Suprapubic skin (tissue), 4 donors: Measurements from ENCODE around the gene SFT2D3. TPM values are rescaled to one million over a fixed set of nuclear protein-coding genes. Genes with fewer than 3 reads are reported as not detected.
A peak's percentile ranks its signal among the peaks of the same experiment; 100 is the strongest.

Source experiments
- DNase-seq, 2 donors: peaks; one replicate each; pipeline ENCODE4 v3.0.0-alpha.2; 2019; ENCODE audit warnings: low spot score in 2 of 2
- H3K27ac ChIP-seq: fragments of 200-600 bp; sonication (generic); one replicate; pipeline ENCODE4 v1.5.1; 2019
- H3K27me3 ChIP-seq: fragments of 200-600 bp; sonication (generic); one replicate; pipeline ENCODE4 v1.5.1; 2019
- H3K36me3 ChIP-seq: fragments of 200-600 bp; sonication (generic); one replicate; pipeline ENCODE4 v1.5.1; 2019
- H3K4me1 ChIP-seq: fragments of 200-600 bp; sonication (generic); one replicate; pipeline ENCODE4 v1.5.1; 2019
- H3K4me3 ChIP-seq: fragments of 200-600 bp; sonication (generic); one replicate; pipeline ENCODE4 v1.5.1; 2019; ENCODE audit warnings: mild to moderate bottlenecking
- H3K9me3 ChIP-seq: fragments of 200-600 bp; sonication (generic); one replicate; pipeline ENCODE4 v1.5.1; 2019
- EP300 ChIP-seq: sonication (generic); formaldehyde crosslinking; IDR thresholded peaks from one replicate; pipeline ENCODE4 v1.6.1; 2017; ENCODE audit warnings: antibody characterized with exemption
- POLR2A ChIP-seq, 2 donors: fragments of 450-650 bp; IDR thresholded peaks; one replicate each; pipeline ENCODE4 v1.6.1; 2017; ENCODE audit warnings: antibody characterized with exemption in 2 of 2, mild to moderate bottlenecking in 2 of 2, moderate library complexity in 2 of 2
- POLR2AphosphoS5 ChIP-seq, 3 donors: sonication (generic); formaldehyde crosslinking; IDR thresholded peaks; one replicate each; pipeline ENCODE4 v1.6.1; 2017; ENCODE audit warnings: antibody characterized with exemption in 3 of 3
- WGBS: methylation state at CpG from one replicate; pipeline ENCODE4 v1.1.5; 2018; 5-methylcytosine and 5-hydroxymethylcytosine counted together
- total RNA-seq, 4 donors: library from RNA; depleted of rRNA; stranded (reverse); fragments of >200 nt; gene quantifications; one replicate each; pipeline ENCODE4 v1.1.0, GENCODE V29; 2016
- TF ChIP-seq, protein P1 (sequence below), 2 donors: fragments of 200-600 bp in 1 of 2; fragments of 450-650 bp in 1 of 2; sonication (generic) in 1 of 2; IDR thresholded peaks; one replicate each; pipeline ENCODE4 v1.5.1; 2016 to 2019; ENCODE audit warnings: antibody characterized with exemption in 2 of 2, mild to moderate bottlenecking in 1 of 2, moderate library complexity in 1 of 2

SFT2D3 gene
- total RNA-seq, 4 donors from 2014 or later = 10.2 to 15.9 (median 12.2) TPM

DNA sequence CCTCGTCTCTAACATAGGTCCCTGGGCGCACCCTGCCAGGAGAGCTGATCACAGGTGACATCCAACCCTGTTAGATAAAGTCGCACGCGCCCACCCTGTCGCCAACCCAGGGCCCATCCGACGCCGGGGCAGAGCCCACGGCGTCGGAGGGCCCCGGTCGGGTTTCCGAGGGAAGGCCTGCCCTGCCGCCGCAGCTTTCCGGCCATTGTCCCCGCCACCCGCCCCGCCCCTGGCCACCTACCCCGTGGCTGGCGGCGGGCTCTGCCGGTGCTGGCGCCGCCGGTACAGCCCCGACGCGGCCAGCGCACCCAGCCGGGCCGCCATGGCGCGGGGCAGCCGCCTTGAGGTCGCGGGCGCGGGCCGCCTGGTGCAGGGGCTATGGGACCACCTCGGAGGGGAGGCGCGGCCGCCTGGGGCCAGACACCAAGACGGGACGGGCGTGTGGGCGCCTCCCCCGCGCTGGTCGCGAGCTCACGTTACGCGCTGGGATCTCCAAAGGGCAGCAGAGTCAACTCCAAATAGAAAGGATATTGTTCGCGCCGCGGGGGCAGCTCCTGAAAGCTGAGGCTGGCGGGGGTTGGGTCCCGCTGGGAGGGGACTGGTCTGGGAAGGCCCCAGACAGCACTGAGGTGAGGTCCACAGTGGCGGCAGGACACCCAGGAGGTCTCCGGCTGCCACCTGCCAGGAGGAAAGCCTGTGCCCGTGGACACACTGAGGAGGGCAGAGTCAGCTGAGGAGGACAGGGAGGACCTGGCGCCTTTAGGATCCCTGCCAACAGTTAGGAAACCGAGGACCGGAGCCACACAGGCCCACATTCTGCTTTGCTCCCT is 37.0 kb upstream of the SFT2D3 start:
- H3K4me1 ChIP-seq = peaks cover 52% of the 10 kb centered on the region

DNA sequence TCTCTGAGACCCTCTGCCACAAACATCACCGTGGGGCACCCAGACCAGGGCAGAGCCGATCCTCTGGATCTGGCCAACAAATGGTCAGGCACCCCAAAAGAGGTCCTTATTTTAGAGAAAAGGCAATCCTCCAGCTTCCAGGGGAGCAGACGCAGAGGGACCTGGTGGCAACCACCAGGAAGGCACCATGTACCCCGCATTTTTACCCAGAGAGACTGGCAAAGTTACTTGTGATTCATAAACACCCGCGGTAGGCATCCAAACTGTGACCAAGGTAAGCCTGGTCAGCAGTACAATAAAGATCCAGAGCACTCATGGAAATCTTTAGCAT is 36.4 kb upstream of the SFT2D3 start:
- Histone ChIP-seq H3K36me3 (no peaks in the 10 kb centered on the region), H3K27me3 (peaks cover 6% of the 10 kb centered on the region), H3K4me1 (peaks cover 46% of the 10 kb centered on the region), H3K4me3 (peak overlapping the region; percentile 39), H3K9me3 (no peaks in the 10 kb centered on the region), H3K27ac (peak overlapping the region; percentile 73)
- DNase-seq = no peak
- no peak for TF ChIP-seq POLR2A (IDR thresholded peaks at IDR 0.05)
- TF ChIP-seq POLR2AphosphoS5 (IDR thresholded peaks at IDR 0.05) = no peak
- TF ChIP-seq, protein P1, sequence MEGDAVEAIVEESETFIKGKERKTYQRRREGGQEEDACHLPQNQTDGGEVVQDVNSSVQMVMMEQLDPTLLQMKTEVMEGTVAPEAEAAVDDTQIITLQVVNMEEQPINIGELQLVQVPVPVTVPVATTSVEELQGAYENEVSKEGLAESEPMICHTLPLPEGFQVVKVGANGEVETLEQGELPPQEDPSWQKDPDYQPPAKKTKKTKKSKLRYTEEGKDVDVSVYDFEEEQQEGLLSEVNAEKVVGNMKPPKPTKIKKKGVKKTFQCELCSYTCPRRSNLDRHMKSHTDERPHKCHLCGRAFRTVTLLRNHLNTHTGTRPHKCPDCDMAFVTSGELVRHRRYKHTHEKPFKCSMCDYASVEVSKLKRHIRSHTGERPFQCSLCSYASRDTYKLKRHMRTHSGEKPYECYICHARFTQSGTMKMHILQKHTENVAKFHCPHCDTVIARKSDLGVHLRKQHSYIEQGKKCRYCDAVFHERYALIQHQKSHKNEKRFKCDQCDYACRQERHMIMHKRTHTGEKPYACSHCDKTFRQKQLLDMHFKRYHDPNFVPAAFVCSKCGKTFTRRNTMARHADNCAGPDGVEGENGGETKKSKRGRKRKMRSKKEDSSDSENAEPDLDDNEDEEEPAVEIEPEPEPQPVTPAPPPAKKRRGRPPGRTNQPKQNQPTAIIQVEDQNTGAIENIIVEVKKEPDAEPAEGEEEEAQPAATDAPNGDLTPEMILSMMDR (IDR thresholded peaks at IDR 0.05) = no peak
- TF ChIP-seq EP300 = no peak
- WGBS = 96% methylated on average over 6 of the region's 6 CpGs

More for the DNA sequence above, 37.0 kb upstream of the SFT2D3 start:
- DNase-seq = peak; percentile 66 to 80
- Histone ChIP-seq H3K36me3 (no peaks in the 10 kb centered on the region), H3K4me3 (peak overlapping the region; percentile 39), H3K27ac (peak overlapping the region; percentile 73), H3K9me3 (no peaks in the 10 kb centered on the region), H3K27me3 (peaks cover 6% of the 10 kb centered on the region)
- TF ChIP-seq POLR2AphosphoS5 (IDR thresholded peaks at IDR 0.05) = no peak
- no peak for TF ChIP-seq EP300
- TF ChIP-seq POLR2A (IDR thresholded peaks at IDR 0.05) = no peak
- TF ChIP-seq, protein P1 (IDR thresholded peaks at IDR 0.05) = no peak
- 57% methylated on average over 8 of the region's 69 CpGs for WGBS

DNA sequence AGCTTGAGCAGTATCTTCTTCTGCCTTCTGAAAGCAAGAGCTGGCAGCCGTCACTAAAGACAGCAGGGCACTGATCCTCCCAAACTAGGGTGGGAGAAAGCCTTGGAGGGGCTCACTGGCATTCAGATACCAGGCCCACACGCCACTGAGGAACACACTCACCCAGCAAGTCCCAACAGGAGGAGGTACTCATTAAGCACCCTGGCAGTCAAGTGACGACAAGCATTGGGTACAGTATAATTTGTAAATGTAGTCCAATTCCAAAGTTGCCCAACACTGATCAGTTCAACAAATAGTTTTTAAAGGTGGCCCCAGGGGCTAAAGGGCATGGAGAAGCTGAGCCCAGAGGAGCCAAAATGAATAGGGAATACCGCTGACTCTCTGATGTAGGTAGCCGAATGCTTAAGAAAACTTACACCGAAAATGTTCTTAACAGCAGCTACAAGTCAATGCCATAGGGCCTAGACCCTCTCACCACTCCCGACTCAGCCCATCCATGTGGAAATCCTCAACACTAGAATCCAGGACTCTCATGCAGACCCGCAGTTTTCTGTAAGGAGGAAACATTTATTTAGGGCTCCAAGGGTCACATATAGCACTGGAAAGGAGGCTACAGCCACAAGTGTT is 35.9 kb upstream of the SFT2D3 start:
- H3K27me3 ChIP-seq = peaks cover 6% of the 10 kb centered on the region
- TF ChIP-seq EP300 = no peak
- no peak for TF ChIP-seq POLR2A (IDR thresholded peaks at IDR 0.05)
- TF ChIP-seq POLR2AphosphoS5 (IDR thresholded peaks at IDR 0.05) = no peak
- TF ChIP-seq, protein P1 (IDR thresholded peaks at IDR 0.05) = no peak
- H3K4me1 ChIP-seq = peaks cover 46% of the 10 kb centered on the region
- peak overlapping the region; percentile 39 for H3K4me3 ChIP-seq
- H3K36me3 ChIP-seq = no peaks in the 10 kb centered on the region
- H3K9me3 ChIP-seq = no peaks in the 10 kb centered on the region
- WGBS = 78% methylated on average over 8 of the region's 8 CpGs
- H3K27ac ChIP-seq = no peak overlapping the region
- peak in 1 of 2 donors; percentile 35 for DNase-seq

DNA sequence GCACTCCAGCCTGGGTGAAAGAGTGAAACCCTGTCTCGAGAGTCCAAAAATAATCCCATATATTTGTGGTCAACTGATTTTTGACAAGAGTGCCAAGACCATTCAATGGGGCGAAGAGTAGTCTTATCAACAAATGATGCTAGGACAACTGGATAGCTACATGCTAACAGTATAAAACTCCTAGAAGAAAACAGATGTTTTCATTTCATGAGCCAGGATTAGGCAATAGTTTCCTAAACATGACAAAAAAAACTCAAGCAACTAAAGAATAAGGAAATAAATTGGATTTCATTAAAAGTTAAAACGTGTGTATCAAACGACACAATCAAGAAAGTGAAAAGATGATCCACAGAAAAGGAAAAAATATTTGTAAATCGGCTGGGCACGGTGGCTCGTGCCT is 32.2 kb upstream of the SFT2D3 start:
- peaks cover 6% of the 10 kb centered on the region for H3K27me3 ChIP-seq
- no peak overlapping the region for H3K4me3 ChIP-seq
- no peaks in the 10 kb centered on the region for H3K36me3 ChIP-seq
- H3K4me1 ChIP-seq = peaks cover 33% of the 10 kb centered on the region
- no peak for TF ChIP-seq POLR2AphosphoS5 (IDR thresholded peaks at IDR 0.05)
- no peak for TF ChIP-seq POLR2A (IDR thresholded peaks at IDR 0.05)
- no peak for TF ChIP-seq EP300
- TF ChIP-seq, protein P1 (IDR thresholded peaks at IDR 0.05) = no peak
- H3K9me3 ChIP-seq = no peaks in the 10 kb centered on the region
- no peak overlapping the region for H3K27ac ChIP-seq
- WGBS = 64% methylated on average over 7 of the region's 7 CpGs
- no peak for DNase-seq
